Activated CD8-positive, alpha-beta memory T cell treated with anti-CD3 and anti-CD28 coated beads for 4 hours (primary cell): ENCODE data around the gene PRKAG2.
"Not testable (repeated sequence)": the region's sequence is repeated elsewhere in the genome, so short reads cannot be mapped to it uniquely, and the experiment has no call there.

ENCODE experiments used
- DNase-seq, 2 donors: peaks; one replicate each; pipeline ENCODE4 v3.0.0-alpha.2; 2020; ENCODE audit warnings: low read depth in 2 of 2

The PRKAG2 gene

DNA sequence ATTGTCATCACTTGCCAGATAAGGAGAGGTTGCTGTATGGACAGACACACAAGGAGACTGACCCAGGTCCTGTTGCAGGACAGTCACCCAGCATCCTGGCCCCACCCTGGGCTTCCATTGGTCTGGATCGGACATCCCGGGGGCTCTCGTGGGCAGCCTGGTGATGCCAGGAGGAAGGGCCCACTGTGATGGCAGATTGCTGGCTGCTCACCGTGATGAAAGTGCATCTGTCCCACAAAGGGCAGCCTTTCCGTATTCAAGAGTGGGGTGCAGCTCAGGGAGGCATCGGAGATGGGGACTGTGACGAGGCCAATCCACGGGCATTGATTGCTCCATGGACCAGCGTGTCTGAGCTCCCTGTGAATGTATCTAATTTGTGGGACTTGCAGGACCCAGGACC lies 41.3 kb downstream of the PRKAG2 start:
- no peak for DNase-seq

DNA sequence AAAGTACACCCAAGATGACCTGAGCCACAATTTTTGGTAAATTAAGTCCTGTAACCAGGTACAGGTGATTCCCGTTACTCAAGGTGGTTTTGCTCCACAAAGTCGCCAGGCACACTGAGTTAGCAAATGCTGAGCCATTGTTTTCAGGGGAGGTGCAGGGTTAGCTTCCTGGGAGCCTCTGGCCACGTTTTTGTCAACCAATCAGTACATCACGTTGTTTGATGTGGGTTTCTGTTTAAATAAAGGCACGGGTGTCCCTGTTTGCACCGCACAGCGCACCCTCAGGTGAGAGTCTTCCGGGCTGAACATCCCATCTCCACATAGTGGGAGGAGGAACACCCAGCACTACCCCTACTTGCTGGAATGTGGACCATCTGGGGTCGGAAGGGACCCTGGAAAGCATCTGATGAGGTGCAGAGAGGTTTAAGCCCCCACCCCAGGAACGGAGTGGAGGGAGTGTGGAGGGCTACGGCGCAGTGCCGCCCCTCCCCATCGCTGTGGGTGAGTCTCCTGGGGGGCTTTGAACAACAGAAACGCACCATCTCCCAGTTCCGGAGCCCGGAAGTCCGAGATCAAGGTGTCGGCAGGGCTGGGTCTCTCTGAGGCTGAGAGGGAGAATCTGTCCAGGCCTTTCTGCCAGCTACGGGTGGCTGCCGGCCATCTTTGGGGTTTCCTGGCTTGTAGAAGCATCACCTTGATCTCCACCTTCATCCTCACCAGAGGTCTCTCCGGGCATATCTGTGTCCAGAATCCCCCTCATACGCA lies 42.5 kb downstream of the PRKAG2 start:
- no peak for DNase-seq

DNA sequence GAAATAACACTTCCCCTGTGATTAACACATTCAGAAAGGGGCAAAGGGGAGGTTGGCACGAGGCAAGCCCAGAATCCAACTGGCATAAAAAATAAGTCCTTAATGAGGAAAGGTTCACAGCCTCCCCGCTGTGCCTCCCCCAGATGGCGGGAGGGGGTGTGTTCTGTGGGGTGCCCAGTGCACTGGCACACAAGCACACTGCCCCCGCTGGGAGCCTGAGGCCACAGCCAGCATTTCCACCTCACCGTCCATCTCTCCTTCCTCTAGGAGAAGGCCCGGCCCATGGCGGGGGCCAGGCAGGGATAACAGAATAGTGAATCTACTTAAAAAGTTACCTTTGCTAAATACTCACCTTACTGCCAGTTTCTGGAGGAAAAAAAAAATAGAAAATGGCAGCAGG lies 43.2 kb downstream of the PRKAG2 start:
- no peak for DNase-seq

DNA sequence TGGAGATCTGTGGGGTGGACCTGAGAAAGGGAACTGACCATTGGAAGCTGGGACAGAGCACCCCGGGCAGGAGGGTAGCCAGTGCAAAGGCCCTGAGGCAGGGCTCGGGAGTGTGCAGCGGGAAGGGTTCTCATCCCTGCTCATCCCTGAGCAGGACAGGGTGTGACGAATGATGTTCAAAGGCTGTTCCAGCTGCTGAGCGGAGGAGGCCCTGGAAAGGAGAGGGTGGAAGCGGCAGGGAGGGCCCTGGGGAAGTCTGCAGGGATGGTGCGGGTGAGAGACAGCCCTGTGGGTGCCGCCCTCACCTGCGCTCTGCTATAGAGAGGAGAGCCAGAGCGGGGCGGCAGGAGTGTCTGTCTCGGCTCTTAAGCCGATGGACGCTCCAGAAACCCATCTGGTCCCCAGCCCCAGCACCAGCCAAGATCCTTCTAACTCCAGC lies 43.7 kb downstream of the PRKAG2 start:
- DNase-seq = no peak

DNA sequence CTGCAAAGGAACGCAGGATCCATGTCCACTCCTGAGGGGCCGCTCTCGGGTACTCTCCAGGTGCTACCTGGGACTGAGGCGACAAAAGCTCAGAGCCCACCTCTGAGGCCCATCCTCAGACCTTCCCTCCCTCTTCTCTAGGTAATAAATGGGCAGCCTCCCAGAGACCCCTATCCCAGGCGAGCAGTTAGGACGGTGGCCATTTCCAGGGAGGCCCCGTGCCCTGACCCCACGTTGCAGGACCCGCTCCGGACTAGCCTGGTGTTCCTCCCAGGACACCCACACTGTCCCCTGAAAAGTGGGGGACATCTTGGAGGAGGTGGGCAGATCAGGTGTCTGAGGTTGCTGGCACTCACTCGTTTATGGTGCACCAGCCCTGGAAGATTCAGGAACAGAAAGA lies 44.3 kb downstream of the PRKAG2 start:
- no peak for DNase-seq

- no peak for DNase-seq
Observed at GRCh38 chr7:151832138-151832537, 44.8 kb downstream of the PRKAG2 start.

DNA sequence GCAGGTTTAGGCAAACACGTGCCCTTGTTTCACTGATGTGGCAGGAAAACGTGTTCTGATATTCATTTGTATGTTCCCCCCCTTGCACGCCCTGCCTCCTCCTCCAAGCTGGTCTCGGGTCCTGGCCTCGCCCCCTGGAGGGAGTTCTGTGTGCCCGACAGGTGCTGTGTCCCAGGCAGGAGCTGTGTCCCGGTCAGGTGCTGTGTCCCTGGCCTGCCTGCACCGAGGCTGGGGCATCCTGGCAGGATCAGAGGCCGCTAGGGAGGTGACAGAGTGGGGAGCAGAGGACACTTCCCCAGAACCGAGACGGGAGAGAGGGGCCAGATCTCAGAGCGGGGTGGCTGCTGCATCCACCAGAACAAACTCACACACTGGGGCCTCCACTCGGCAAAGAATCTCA lies 45.3 kb downstream of the PRKAG2 start:
- DNase-seq = no peak

DNA sequence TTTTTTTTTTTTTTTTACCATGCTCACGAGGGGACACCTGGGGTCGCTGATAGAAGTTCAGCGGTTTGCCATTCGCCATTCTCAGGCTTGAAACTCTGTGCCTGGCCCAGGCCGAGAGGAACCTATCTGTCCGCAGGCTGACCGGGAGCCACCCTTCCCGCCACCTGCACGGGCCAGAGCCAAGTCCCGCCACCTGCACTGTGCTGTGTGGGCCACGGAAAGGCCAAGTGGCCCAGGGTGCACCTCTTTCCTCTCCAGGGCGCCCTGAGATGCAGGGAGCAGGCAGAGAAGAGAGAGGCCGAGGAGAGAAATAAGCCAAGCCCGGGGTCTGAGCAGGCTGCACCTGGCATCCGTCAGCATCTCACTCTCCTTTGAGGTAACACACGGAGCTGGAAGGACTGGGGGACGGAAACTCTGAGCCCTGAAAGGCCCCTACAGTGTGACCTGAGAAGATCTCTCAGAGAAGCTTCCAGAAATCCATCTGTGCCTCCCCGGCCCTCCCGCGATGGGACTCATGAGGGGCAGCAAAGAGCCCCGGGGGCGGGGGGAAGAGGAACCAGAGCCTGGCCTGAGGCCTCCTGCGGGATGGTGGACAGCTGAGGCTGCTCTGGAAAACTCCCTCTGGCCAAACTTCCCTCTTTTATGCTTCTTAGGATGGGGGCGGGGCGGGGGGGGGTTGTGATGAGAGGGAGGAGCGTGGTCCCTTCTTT lies 46.6 kb downstream of the PRKAG2 start:
- no peak for DNase-seq

GRCh38 chr7:151829707-151830106 lies 47.2 kb downstream of the PRKAG2 start:
- DNase-seq = no peak

DNA sequence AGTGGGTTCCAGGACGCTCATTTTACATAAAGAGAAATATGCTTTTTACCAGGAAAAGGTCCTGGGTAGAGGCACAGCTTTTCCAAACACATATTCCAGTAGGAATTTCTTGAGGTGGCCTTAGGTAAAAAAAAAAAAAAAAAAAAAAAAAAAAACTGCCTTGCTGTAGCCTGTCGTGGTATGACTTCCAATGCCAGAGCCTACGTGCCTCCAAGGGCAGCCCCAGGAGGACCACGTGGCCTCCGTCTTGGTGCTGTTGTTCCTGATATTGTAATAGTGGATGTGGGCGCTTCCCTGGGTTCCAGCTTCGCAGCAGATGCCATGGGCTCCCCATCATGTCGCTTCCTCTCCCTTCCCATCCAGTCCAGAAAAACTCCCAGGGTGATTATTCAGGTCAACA lies 49.3 kb downstream of the PRKAG2 start:
- no peak for DNase-seq

DNA sequence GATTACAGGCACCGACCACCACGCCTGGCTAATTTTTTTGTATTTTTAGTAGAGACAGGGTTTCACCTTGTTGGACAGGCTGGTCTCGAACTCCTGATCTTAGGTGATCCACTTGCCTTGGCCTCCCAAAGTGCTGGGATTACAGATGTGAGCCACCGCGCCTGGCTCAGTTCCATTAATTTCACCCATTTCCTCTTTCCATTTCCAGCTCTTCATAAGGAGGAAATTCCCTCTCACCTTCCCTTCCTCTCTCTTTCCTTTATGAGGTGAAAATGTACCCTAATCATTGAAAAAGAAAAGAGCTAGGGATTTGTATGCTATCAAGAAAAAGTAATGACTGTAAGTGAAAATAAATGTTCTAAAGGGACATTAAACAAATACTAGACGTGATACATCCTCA lies 50.6 kb downstream of the PRKAG2 start:
- DNase-seq = not testable (repeated sequence)

GRCh38 chr7:151825721-151826120 lies 51.2 kb downstream of the PRKAG2 start:
- no peak for DNase-seq

GRCh38 chr7:151824373-151824933 lies 52.5 kb downstream of the PRKAG2 start:
- no peak for DNase-seq

DNA sequence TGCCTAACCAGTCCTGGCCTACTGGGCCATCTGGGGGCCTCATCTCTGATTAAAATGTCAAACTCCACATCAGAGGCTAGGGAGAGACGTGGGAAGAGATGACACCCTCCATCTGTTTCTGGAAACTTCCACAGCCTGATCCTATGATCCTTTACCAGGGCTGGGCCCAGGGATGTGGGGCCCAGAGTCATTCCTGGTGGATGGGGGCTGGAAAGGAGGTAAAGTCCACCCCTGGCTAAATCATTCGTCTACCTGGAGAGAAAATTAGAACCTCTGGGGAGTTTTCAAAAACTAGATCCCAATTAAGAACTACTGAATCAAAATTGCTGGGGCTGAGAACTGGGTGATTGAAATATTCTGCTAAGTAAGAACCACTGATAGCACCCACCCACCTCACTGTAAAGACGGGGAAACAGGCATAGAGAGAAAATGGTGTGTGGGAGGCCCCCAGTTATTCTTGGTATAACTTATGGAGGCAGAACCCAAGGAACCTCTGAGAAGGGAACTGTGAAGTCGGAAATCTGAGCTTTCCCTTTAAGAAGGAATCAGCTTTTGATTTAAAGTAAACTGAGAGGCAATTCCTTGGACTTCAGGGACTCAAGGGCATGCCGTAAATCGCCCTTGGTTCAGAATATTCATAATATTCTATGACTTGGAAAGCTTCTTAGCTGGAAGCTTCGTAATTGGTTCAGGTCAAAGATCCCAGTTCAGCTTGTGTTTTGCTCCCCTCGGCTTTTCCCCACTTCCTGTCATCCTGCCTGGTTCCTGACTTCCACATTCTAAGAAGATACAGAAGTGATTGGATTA lies 53.1 kb downstream of the PRKAG2 start:
- DNase-seq = no peak

GRCh38 chr7:151822541-151823181 lies 54.3 kb downstream of the PRKAG2 start:
- no peak for DNase-seq

GRCh38 chr7:151821806-151822540 lies 54.9 kb downstream of the PRKAG2 start:
- DNase-seq = no peak

DNA sequence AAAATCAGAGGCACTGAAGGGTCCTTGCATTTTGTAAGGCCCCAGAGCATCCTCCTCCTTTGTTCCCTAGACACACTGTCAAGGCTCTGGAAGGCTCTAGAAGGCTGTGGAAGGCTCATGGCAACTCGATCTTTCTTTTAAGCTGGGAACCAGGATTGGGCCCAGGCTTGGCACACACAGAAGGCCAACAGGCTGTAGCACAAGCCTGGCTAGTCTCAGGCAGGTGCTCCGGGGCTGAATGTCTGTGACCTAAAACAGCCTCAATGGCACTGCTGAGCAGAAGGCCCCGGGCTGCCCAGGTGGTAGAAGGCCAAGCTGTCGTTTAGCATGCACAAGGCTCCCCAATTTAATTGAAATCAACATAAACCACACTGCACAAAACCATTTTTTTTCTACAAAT lies 55.7 kb downstream of the PRKAG2 start:
- DNase-seq = no peak

GRCh38 chr7:151820491-151821105 lies 56.3 kb downstream of the PRKAG2 start:
- DNase-seq = no peak

DNA sequence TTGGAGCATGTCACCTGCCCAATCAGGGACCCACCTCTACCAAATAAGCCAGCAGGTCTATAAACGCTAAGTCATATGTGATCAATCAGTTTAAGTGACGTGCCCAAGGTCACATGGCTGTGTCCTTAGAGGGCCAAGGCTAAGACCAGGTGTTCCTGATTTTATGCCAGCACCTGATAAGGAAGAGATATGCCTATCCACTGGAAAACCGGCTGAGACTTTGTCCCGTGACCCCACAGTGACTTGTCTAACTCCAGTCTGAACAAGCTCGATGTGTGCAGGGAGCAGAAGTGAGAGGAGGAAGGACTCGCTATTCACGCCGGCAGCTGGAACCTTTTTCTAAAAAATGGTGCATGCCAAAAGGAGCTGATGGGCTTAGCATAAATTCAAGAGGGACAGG lies 57.0 kb downstream of the PRKAG2 start:
- DNase-seq = no peak

DNA sequence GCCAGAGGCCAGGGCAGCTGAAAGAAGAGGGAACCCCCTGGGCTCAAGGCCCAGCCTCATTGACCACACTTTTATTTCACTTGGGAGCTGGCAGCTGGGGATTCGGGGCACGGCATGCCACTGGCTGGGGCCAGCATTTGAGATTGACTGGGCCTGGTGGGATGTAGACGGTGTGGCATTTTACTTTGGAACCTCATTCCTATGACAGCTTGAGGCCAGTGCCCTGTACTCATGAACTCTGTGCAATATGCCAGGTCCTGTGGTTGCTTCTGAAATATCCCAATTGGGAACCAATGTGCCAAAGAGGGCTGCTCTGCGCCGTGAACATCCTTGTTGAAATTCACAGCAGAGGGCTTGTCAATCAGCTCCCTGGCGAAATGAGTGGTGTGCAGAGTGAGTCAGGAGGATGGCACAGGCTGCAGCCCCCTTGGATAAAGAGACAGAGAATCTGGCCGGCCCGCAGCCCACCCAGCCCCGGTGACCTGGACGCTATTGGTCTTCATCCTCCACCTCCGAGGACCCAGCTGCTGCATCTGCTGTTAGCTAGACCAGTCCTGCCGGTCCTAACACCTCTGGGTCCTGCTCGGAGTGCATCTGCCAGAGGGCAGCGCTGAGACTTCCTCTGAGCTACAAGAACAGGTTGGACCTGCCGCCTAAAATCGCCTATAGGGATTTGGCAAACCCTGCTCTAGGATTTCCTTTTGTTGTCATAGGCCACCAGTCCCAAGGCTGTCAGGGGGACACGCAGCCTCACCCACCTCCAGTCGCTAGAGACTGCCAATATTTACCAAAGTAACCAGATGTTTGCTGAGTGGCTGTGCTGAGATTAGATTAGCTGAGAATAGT lies 58.0 kb downstream of the PRKAG2 start:
- DNase-seq = no peak
